Measurements from ENCODE around the gene C2CD3.

Gene C2CD3

DNA sequence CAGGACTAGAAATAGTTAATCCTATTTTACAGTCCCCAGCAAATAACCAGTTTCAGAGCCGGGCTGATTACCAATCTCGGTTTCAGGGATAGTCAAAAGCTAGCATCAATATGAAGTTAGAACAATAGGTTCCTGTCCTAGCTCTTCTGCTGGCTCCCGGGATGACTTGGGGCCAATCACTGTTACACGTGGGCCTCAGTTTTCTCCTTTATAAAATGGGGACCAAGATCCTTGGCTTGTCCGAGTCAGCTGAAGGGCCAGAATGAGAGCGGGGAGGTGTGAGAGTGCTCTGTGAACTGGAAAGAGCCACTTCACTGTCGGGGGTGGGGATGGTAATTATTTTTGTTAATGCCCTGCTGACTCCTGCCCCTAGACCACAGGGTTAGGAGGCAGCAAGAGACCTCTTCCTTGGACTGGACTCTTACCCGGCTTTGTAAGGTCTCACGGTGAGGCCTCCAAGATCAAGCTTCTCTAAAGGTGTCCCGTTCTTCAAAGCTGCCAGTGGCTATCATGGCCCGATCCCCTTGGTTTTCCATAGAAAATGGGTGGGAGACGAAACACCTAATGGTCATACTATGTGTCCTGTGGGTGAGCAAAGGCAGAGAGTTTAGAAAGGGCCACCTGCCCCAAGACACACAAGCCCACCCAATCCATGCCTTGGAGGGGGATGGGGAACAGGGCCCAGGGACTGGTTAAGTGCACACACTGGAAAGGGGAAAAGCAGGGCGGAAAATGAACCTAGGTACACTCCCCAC is 189.6 kb downstream of the C2CD3 start:
- no peak for DNase-seq (ENCODE audit: extremely low read depth, low read depth)
- peak overlapping the region; percentile 59 for H3K4me3 ChIP-seq (replicated peaks; ENCODE audit: low read depth, low read length)
- TF ChIP-seq, protein P1, sequence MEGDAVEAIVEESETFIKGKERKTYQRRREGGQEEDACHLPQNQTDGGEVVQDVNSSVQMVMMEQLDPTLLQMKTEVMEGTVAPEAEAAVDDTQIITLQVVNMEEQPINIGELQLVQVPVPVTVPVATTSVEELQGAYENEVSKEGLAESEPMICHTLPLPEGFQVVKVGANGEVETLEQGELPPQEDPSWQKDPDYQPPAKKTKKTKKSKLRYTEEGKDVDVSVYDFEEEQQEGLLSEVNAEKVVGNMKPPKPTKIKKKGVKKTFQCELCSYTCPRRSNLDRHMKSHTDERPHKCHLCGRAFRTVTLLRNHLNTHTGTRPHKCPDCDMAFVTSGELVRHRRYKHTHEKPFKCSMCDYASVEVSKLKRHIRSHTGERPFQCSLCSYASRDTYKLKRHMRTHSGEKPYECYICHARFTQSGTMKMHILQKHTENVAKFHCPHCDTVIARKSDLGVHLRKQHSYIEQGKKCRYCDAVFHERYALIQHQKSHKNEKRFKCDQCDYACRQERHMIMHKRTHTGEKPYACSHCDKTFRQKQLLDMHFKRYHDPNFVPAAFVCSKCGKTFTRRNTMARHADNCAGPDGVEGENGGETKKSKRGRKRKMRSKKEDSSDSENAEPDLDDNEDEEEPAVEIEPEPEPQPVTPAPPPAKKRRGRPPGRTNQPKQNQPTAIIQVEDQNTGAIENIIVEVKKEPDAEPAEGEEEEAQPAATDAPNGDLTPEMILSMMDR (IDR thresholded peaks at IDR 0.05; ENCODE audit: low read depth, low read length, missing control alignments), result no peak

DNA sequence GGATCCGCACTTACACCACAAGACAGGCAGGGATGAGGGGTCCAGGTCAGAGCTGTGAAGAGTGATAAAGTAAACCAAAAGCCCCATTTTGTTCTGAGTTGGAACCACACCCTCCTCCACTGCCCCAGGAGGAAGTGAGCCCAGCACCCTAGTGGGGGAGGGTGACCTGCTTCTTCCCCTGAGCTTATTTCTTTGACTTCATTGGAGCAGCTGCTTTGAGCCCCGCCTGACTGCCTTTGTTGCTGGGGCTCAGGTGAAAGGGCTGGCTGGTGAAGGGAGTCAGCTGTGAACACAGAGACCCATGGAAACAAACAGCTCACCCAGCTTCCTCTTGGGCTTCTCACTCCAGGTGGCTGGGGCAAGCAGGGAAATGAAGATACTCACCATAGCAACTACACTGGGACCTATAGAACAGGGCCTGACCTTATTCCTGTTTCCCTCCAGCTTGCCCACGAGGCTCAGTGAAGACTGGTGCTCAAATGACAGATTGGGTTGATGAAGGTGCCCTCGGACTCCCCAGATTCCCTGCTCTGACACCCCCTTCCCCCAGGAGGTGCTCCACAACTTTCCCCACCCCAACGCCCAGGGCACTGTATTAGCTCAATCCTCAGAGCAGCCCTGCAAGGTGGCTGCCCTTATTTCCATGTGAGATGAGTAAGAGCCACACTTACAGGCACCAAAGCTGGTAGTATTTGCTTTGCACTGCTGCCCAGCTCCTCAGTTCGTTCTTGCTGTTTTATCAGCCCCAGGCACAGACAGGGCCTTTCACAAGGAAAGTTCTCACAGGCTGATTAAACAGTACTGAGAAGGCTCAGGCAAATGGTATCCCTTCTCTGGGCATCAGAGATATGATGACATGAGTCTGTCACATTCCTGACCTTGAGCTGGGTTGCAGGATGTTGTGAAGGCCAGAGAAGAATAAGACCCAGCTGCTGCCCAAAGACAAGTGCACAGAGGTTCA is 190.5 kb downstream of the C2CD3 start:
- no peak for DNase-seq (ENCODE audit: extremely low read depth, low read depth)
- H3K4me3 ChIP-seq (replicated peaks; ENCODE audit: low read depth, low read length), result no peak overlapping the region
- TF ChIP-seq, protein P1 (IDR thresholded peaks at IDR 0.05; ENCODE audit: low read depth, low read length, missing control alignments), result no peak

GRCh38 chr11:73978576-73979086 is 192.2 kb downstream of the C2CD3 start:
- DNase-seq (ENCODE audit: extremely low read depth, low read depth), result no peak
- TF ChIP-seq, protein P1 (IDR thresholded peaks at IDR 0.05; ENCODE audit: low read depth, low read length, missing control alignments), result no peak
- no peak overlapping the region for H3K4me3 ChIP-seq (replicated peaks; ENCODE audit: low read depth, low read length)

DNA sequence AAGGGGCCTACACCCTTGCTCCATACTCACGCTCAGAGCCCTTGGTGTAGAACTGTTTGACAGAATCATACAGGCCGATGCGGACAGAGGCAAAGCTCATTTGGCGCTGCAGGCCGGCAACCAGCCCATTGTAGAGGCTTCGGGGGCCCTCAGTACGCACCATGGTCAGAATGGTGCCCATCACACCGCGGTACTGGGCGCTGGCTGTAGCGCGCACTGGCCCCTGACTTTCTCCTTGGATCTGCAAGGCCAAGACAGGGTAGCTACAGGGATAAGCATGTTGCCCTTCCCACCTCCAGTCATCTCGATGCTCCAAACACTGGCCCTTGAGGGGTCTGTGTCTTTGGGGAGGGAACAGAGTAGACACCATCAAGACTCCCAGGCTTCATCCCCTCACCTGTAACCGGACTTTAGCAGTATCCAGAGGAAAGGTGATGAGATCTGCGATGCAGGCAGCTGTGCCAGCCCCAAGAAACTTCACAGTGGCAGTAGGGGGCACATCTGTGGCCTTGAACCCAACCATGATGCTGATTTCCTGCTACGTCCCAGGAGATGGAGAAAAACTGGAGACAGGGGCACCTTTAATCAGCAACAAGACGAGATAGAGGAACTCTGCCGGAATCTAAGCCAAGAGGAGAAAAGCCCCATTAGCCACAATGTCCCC is 192.8 kb downstream of the C2CD3 start:
- TF ChIP-seq, protein P1 (IDR thresholded peaks at IDR 0.05; ENCODE audit: low read depth, low read length, missing control alignments), result no peak
- no peak overlapping the region for H3K4me3 ChIP-seq (replicated peaks; ENCODE audit: low read depth, low read length)
- no peak for DNase-seq (ENCODE audit: extremely low read depth, low read depth)

GRCh38 chr11:73976451-73977151 is 194.2 kb downstream of the C2CD3 start:
- H3K4me3 ChIP-seq (replicated peaks; ENCODE audit: low read depth, low read length), result no peak overlapping the region
- TF ChIP-seq, protein P1 (IDR thresholded peaks at IDR 0.05; ENCODE audit: low read depth, low read length, missing control alignments), result no peak
- no peak for DNase-seq (ENCODE audit: extremely low read depth, low read depth)

GRCh38 chr11:73975479-73975757 is 195.4 kb downstream of the C2CD3 start:
- no peak overlapping the region for H3K4me3 ChIP-seq (replicated peaks; ENCODE audit: low read depth, low read length)
- DNase-seq (ENCODE audit: extremely low read depth, low read depth), result no peak
- TF ChIP-seq, protein P1 (IDR thresholded peaks at IDR 0.05; ENCODE audit: low read depth, low read length, missing control alignments), result no peak

All from HFF-Myc (cell line).